ENCODE results near the gene PIP4K2A. TPM values are rescaled to one million over a fixed set of nuclear protein-coding genes. Genes with fewer than 3 reads are reported as not detected.

Gene PIP4K2A
- total RNA-seq, 2 donors from 2014 or later: 15.0 to 17.8 TPM

DNA sequence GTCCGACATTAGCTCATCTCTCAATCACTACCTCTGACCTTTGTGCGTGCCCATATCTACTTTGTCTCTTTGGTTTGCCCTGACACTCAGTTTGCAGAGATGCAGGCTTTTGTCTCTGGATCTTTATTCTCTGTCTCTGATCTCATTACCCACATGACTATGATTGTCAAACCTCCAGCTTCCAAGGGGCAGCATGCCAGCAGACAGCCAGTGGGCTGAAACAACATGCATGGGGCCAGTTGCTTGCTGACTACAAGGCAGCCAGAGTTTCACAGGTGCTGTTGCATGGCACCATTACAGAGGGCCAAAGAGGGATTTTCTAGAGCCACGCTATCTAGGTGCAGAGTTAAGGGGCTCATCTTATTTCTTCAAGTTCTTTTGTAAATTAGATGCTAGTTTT, 222.9 kb downstream of the PIP4K2A start:
- no peak overlapping the region for H3K4me3 Mint-ChIP-seq
- TF ChIP-seq, protein P1, sequence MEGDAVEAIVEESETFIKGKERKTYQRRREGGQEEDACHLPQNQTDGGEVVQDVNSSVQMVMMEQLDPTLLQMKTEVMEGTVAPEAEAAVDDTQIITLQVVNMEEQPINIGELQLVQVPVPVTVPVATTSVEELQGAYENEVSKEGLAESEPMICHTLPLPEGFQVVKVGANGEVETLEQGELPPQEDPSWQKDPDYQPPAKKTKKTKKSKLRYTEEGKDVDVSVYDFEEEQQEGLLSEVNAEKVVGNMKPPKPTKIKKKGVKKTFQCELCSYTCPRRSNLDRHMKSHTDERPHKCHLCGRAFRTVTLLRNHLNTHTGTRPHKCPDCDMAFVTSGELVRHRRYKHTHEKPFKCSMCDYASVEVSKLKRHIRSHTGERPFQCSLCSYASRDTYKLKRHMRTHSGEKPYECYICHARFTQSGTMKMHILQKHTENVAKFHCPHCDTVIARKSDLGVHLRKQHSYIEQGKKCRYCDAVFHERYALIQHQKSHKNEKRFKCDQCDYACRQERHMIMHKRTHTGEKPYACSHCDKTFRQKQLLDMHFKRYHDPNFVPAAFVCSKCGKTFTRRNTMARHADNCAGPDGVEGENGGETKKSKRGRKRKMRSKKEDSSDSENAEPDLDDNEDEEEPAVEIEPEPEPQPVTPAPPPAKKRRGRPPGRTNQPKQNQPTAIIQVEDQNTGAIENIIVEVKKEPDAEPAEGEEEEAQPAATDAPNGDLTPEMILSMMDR (conservative IDR thresholded peaks at IDR 0.05): no peak
- H3K4me1 Mint-ChIP-seq: no peaks in the 10 kb centered on the region
- H3K36me3 ChIP-seq (ENCODE audit: control insufficient read depth, insufficient read depth, low read length): no peaks in the 10 kb centered on the region
- no peak overlapping the region for H3K27ac Mint-ChIP-seq
- no peak overlapping the region for H3K27ac ChIP-seq (ENCODE audit: low read depth, low read length)
- H3K9ac ChIP-seq (ENCODE audit: extremely low read depth, low read length, poor library complexity, severe bottlenecking): no peak overlapping the region
- no peaks in the 10 kb centered on the region for H3K36me3 Mint-ChIP-seq (ENCODE audit: low read depth)
- H3K4me1 ChIP-seq (ENCODE audit: control insufficient read depth, insufficient read depth, low read length): no peaks in the 10 kb centered on the region
- DNase-seq: no peak
- WGBS, 2 experiments (ENCODE audit: insufficient coverage in 1 of 2, insufficient read length in 1 of 2): 94% methylated on average over 2 to 3 of the region's 3 CpGs
- H3K27me3 ChIP-seq (ENCODE audit: control insufficient read depth, insufficient read depth, low read length, poor library complexity, severe bottlenecking): peaks cover 14% of the 10 kb centered on the region
- peaks cover 4% of the 10 kb centered on the region for H3K27me3 Mint-ChIP-seq (ENCODE audit: insufficient read depth)
- no peaks in the 10 kb centered on the region for H3K9me3 ChIP-seq (ENCODE audit: control insufficient read depth, low read length)
- H3K9me3 Mint-ChIP-seq: no peaks in the 10 kb centered on the region
- H3K4me3 ChIP-seq (ENCODE audit: low read length): no peak overlapping the region

DNA sequence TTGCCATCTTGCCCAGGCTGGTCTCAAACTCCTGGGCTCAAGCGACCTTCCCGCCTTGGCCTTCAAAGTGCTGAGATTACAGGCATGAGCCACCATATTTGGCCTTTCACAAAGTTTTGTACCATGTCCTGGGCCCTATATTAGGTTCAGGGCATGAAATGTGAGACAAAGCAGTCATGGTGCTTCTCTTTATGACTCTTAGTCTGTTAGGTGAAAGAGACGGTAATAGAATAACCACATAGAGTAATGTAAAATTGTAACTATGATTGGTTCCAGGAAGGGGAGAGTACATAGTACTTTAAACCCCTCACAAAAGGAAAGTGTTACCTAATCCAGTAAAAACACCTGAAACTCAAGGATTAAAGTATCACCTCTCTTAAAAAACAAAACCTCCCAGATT, 224.4 kb downstream of the PIP4K2A start:
- H3K4me3 ChIP-seq (ENCODE audit: low read length): no peak overlapping the region
- DNase-seq: no peak
- H3K4me1 ChIP-seq (ENCODE audit: control insufficient read depth, insufficient read depth, low read length): no peaks in the 10 kb centered on the region
- H3K27ac ChIP-seq (ENCODE audit: low read depth, low read length): no peak overlapping the region
- H3K9ac ChIP-seq (ENCODE audit: extremely low read depth, low read length, poor library complexity, severe bottlenecking): no peak overlapping the region
- H3K9me3 Mint-ChIP-seq: no peaks in the 10 kb centered on the region
- H3K27me3 ChIP-seq (ENCODE audit: control insufficient read depth, insufficient read depth, low read length, poor library complexity, severe bottlenecking): peaks cover 13% of the 10 kb centered on the region
- no peak overlapping the region for H3K27ac Mint-ChIP-seq
- no peaks in the 10 kb centered on the region for H3K4me1 Mint-ChIP-seq
- H3K36me3 ChIP-seq (ENCODE audit: control insufficient read depth, insufficient read depth, low read length): no peaks in the 10 kb centered on the region
- peaks cover 4% of the 10 kb centered on the region for H3K27me3 Mint-ChIP-seq (ENCODE audit: insufficient read depth)
- TF ChIP-seq, protein P1 (conservative IDR thresholded peaks at IDR 0.05): no peak
- 89% methylated on average over 3 of the region's 3 CpGs; no CpG with 5 or more reads in 1 of the 2 experiments for WGBS, 2 experiments (ENCODE audit: insufficient coverage in 1 of 2, insufficient read length in 1 of 2)
- H3K9me3 ChIP-seq (ENCODE audit: control insufficient read depth, low read length): no peaks in the 10 kb centered on the region
- no peaks in the 10 kb centered on the region for H3K36me3 Mint-ChIP-seq (ENCODE audit: low read depth)
- no peak overlapping the region for H3K4me3 Mint-ChIP-seq

DNA sequence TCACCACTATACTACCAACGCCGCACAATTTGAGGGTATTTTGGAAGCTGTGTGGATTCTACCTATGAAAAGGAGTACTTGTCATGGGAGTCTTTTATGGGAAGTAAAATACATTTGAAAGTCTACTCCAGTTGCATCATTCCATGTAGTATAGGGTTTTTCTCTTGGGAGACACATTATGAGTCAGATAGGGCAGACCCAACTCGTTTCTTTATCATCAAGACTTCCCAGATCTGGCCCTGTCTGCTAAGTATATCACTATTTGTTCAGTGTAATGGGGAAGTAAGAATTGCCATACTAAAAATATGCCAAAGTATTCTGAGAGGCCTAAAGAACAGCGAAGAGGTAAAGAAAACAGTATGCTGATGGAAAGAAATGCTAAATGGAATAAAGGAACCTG, 224.9 kb downstream of the PIP4K2A start:
- Histone ChIP-seq H3K4me1 (ENCODE audit: control insufficient read depth, insufficient read depth, low read length) (no peaks in the 10 kb centered on the region), H3K9me3 (ENCODE audit: control insufficient read depth, low read length) (no peaks in the 10 kb centered on the region), H3K27ac (ENCODE audit: low read depth, low read length) (no peak overlapping the region), H3K9ac (ENCODE audit: extremely low read depth, low read length, poor library complexity, severe bottlenecking) (no peak overlapping the region), H3K4me3 (ENCODE audit: low read length) (no peak overlapping the region), H3K36me3 (ENCODE audit: control insufficient read depth, insufficient read depth, low read length) (no peaks in the 10 kb centered on the region), H3K27me3 (ENCODE audit: control insufficient read depth, insufficient read depth, low read length, poor library complexity, severe bottlenecking) (peaks cover 7% of the 10 kb centered on the region)
- TF ChIP-seq, protein P1 (conservative IDR thresholded peaks at IDR 0.05): no peak
- H3K27ac Mint-ChIP-seq: no peak overlapping the region
- WGBS, 2 experiments (ENCODE audit: insufficient coverage in 1 of 2, insufficient read length in 1 of 2): 93 to 100% methylated on average over 1 to 4 of the region's 4 CpGs
- H3K9me3 Mint-ChIP-seq: no peaks in the 10 kb centered on the region
- no peaks in the 10 kb centered on the region for H3K4me1 Mint-ChIP-seq
- peaks cover 4% of the 10 kb centered on the region for H3K27me3 Mint-ChIP-seq (ENCODE audit: insufficient read depth)
- H3K4me3 Mint-ChIP-seq: no peak overlapping the region
- H3K36me3 Mint-ChIP-seq (ENCODE audit: low read depth): no peaks in the 10 kb centered on the region
- DNase-seq: no peak
